ENCODE measurements around the gene FRMD4A. TPM values are rescaled to one million over a fixed set of nuclear protein-coding genes. Genes with fewer than 3 reads are reported as not detected.

FRMD4A gene
- polyA plus RNA-seq, 1 of the 3 experiments (the other 2 are of a cell fraction): 37.7 TPM

GRCh38 chr10:13990946-13991345 lies 339.8 kb downstream of the FRMD4A start (continued):
- TF ChIP-seq ZBTB33 (IDR thresholded peaks at IDR 0.05; ENCODE audit: borderline replicate concordance, low read depth) (no peak), JUND (IDR thresholded peaks at IDR 0.05) (peak; percentile 41), FOSL2 (IDR thresholded peaks at IDR 0.05; ENCODE audit: borderline replicate concordance, low read depth) (no peak), ELF1 (IDR thresholded peaks at IDR 0.05) (no peak), CHD2 (IDR thresholded peaks at IDR 0.05; ENCODE audit: low read length, partially characterized antibody) (no peak), USF2 (IDR thresholded peaks at IDR 0.05; ENCODE audit: borderline replicate concordance, low read depth, low read length) (no peak), TEAD4 (IDR thresholded peaks at IDR 0.05; ENCODE audit: borderline replicate concordance, insufficient read depth) (0 out of 2 replicates have a peak, but pooled peaks have one; percentile 27), PBX3 (IDR thresholded peaks at IDR 0.05) (peak; percentile 62), SIN3A (IDR thresholded peaks at IDR 0.05; ENCODE audit: borderline replicate concordance, low read depth, low read length) (no peak), FOXJ3 (CRISPR knock-in tag; IDR thresholded peaks at IDR 0.05) (no peak), YY1 (IDR thresholded peaks at IDR 0.05; ENCODE audit: low read depth) (no peak), EP300 (IDR thresholded peaks at IDR 0.05; ENCODE audit: borderline replicate concordance in 1 of 2, low read depth in 1 of 2, low read length in 1 of 2) (0 out of 4 replicates have a peak, but pooled peaks have one; percentile 15 to 33), EZH2phosphoT487 (IDR thresholded peaks at IDR 0.05; ENCODE audit: borderline replicate concordance, low read depth) (no peak), GABPA (IDR thresholded peaks at IDR 0.05; ENCODE audit: low read depth) (no peak), REST (IDR thresholded peaks at IDR 0.05; ENCODE audit: low read depth, low read length) (no peak), GATA2 (CRISPR knock-in tag; IDR thresholded peaks at IDR 0.05) (no peak), RAD21 (IDR thresholded peaks at IDR 0.05; ENCODE audit: low read length) (no peak), RXRA (IDR thresholded peaks at IDR 0.05; ENCODE audit: borderline replicate concordance, low read depth) (no peak), RCOR1 (IDR thresholded peaks at IDR 0.05; ENCODE audit: low read length) (no peak), POLR2AphosphoS5 (IDR thresholded peaks at IDR 0.05; ENCODE audit: low read depth, low read length) (no peak), MAX (IDR thresholded peaks at IDR 0.05; ENCODE audit: low read depth) (peak; percentile 43; the same call in 1 of the 2 replicates), SMC3 (IDR thresholded peaks at IDR 0.05; ENCODE audit: low read depth, low read length) (no peak), TAF1 (IDR thresholded peaks at IDR 0.05; ENCODE audit: borderline replicate concordance, low read depth, low read length) (no peak), MEF2A (IDR thresholded peaks at IDR 0.05; ENCODE audit: borderline replicate concordance, low read depth) (no peak), IRF3 (IDR thresholded peaks at IDR 0.05; ENCODE audit: low read depth, low read length) (no peak)
